Fibroblast of skin of left quadriceps (primary cell): ENCODE measurements around the gene PARVB.

ENCODE experiments used
- DNase-seq, 2 experiments: peaks; one replicate each; pipeline ENCODE4 v3.0.0-alpha.2; 2013; ENCODE audit warnings: low read depth in 2 of 2

PARVB gene

DNA sequence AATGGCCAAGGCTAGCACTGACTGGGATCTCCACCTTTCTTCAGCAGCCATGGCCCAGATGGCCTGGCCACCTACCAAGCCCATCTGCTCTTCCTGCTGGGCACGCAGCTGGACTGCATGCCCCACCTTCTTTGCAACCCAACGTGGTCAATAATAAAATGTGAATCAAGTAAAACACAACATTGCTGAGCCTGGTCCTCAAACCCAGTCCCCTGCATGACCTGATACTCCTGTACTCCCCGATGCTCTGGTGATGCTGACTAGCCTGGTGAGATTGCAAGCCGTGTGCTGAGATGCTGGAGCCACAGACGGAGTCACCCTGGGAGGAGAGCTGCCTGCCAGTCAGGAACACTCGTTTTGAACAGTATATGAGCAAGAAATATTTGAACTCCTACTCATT lies 190.7 kb downstream of the PARVB start:
- DNase-seq, result no peak

GRCh38 chr22:44215287-44215686 lies 191.2 kb downstream of the PARVB start:
- DNase-seq, result no peak

DNA sequence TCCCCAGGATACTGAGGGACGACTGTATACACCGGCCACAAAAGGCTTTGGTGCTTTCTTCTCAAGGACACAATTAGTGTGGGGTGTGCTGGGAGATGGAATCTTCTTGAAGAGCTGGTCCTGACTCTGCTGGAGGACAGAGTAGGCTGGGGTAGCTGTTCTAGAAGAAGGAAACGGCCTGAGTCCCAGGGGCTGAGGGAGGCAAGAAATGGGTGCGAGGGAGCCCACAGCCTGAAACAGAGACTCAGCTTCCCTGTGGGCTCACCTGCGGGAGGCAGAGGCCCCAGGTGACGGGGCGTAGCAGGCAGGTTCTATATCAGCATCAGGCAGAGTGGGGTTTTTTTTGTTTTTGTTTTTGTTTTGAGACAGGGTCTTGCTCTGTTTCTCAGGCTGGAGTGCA lies 193.2 kb downstream of the PARVB start:
- DNase-seq, result no peak

- no peak for DNase-seq
These were observed 194.0 kb downstream of the PARVB start for GRCh38 chr22:44218071-44218470.

DNA sequence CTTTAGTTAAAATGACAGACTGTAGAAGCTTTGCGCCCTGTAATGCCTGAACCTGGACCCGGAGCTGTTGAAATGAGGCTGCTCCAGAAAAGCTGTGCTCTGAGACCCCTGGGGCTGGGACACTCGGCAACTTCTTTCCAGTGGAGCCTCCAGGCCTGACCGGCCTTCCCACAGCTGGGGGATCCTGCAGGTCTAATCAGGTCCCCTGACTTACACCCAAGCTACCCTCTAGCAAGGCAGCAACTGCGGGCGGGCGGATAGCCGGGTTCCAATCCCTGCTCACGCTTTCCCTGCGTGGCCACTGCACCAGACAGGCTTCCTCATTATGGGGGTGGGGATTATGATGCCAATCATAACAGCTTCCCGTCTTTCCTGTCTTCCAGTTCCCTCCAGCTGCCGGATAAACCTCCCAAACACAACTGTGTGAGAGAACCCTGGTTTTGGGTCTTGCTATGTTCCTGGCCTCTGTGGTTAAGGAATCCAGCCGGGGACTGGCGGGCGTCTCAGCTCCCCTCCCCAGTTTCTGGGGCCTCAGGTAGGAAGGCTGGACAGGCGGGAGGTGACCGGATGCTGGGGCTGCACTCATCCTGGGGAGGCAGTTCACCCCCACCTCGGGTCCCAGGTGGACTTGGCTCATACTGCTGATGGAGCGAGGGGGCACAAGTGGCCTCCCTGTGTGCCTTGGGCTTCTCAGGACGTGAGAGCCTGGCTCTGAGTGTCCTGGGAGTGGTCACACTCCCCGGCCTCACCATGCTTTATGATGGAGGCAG lies 195.2 kb downstream of the PARVB start:
- no peak for DNase-seq

DNA sequence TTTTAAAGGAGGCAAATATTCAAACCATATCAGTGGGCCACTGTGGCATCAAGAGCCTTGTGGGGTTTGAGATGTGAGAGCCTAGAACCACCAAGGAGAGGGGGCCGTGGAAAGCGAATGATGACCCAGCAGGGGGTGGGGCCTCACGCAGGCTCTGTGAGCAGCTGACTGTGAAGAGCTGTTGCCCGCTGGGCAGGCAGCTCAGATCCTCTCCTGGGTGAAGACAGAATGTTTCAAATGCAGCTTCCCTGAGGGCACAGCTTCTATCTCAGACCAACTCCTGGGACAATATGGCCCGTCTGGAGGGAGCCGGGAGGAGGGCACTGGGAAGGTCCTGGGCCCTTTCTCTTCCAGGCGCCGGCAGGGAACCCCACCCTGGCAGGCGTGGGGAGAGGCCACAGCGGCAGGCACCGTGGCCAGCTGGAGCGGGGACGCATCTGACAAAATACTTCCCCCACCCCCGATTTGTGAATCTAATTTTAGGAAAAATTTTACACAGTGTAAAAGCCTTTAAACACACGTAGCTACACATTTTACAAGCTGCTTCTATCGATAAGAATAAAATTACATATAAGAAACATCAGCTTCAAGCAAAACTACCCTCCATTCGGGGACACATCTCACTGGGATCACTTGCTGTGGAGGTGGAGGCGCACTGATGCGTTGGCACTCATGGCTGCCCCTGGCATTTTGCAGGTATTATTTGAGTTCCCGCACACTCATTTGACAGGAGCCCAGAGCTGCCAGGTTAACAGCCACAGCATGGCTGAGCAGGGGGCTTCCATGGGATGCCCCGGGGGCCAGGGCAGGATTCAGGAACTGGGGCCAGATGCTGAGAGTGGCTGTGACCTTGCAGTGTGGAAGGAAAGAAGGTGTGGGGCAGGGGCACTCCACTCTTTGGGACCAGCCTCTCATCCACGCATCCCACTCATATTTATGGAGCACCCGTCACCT lies 196.9 kb downstream of the PARVB start:
- no peak for DNase-seq

DNA sequence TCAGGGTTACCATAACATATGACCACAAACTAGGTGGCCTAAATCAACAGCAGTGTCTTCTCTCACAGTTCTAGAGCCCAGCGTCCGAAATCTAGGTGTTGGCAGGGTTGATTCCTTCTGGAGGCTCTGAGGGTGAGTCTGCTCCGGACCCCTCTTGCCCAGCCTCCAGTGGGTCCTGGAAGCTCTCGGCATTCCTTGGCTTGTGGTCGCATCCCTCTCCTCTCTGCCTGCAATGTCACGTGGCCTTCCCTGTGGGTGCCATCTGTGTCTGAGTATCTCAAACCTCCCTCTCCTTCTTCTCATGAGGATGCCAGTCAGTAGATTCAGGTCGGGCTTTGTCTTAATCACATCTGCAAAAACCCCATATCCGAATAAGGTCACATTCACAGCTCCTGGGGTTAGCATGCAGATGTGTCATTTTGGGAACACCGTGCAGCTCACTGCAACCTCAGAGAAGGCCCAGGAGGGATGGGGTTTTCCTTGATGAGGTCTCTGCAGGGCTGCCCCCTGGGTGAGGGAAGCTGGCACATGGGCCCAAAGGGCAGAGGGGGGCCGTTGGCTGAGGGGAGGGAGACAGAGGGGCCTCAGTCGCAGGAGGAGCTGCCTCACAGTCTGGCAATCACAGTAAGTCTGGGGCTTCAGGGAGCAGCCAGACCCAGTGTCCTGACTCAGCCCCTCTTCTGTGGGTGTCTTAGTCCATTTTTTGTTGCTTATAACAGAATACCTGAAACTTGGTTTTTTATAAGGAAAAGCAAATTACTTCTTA lies 197.8 kb downstream of the PARVB start:
- DNase-seq, result no peak
